HFFc6 (cell line): ENCODE results near the gene PTGDS. TPM values are rescaled to one million over a fixed set of nuclear protein-coding genes. Genes with fewer than 3 reads are reported as not detected.
"Not testable (repeated sequence)": the region's sequence is repeated elsewhere in the genome, so short reads cannot be mapped to it uniquely, and the experiment has no call there.

Experiments used
- DNase-seq: peaks from one replicate; pipeline ENCODE4 v3.0.0-alpha.2; 2018
- H3K27ac Mint-ChIP-seq: 2 replicates; pipeline ENCODE4 v1.8.0; 2020; ENCODE audit warnings: mild to moderate bottlenecking, mixed read lengths
- H3K27me3 Mint-ChIP-seq: 2 replicates; pipeline ENCODE4 v1.8.0; 2021; ENCODE audit warnings: mild to moderate bottlenecking, moderate library complexity, mixed read lengths; ENCODE audit not compliant: insufficient read depth
- H3K36me3 Mint-ChIP-seq: 2 replicates; pipeline ENCODE4 v1.8.0; 2021; ENCODE audit warnings: low read depth, mixed read lengths
- H3K4me1 Mint-ChIP-seq: 2 replicates; pipeline ENCODE4 v1.8.0; 2020; ENCODE audit warnings: low read depth, mixed read lengths
- H3K4me3 Mint-ChIP-seq: 2 replicates; pipeline ENCODE4 v1.8.0; 2020; ENCODE audit warnings: mild to moderate bottlenecking, moderate library complexity, mixed read lengths
- H3K9me3 Mint-ChIP-seq: 2 replicates; pipeline ENCODE4 v1.8.0; 2020; ENCODE audit warnings: mild to moderate bottlenecking, mixed read lengths
- CTCF ChIP-seq: fragments of 200-600 bp; sonication (generic); IDR thresholded peaks from 2 replicates; pipeline ENCODE4 v1.5.0; 2021; ENCODE audit warnings: antibody characterized with exemption, mild to moderate bottlenecking
- total RNA-seq, 6 experiments: library from RNA; stranded (reverse); fragmentation: NEBNext Ultra II Directional; extraction: Animal tissue kit (Norgen Biotek cat#: 25700); gene quantifications; 2 replicates in 1 of 6; 3 replicates in 5 of 6; pipeline ENCODE4 v1.2.3, GENCODE V29; 2021

The PTGDS gene
- total RNA-seq, 6 experiments from 2014 or later, result not detected

- TF ChIP-seq CTCF, result no peak
- Mint-ChIP-seq H3K27ac (no peak overlapping the region), H3K4me3 (no peak overlapping the region), H3K36me3 (no peaks in the 10 kb centered on the region), H3K9me3 (no peaks in the 10 kb centered on the region; the same call in 1 of the 2 replicates), H3K27me3 (no peaks in the 10 kb centered on the region), H3K4me1 (peaks cover 23% of the 10 kb centered on the region)
- DNase-seq, result no peak
Measured at GRCh38 chr9:137001857-137002645, 24.7 kb downstream of the PTGDS start.

GRCh38 chr9:137002646-137003041 lies 25.3 kb downstream of the PTGDS start:
- H3K36me3 Mint-ChIP-seq, result no peaks in the 10 kb centered on the region
- H3K4me3 Mint-ChIP-seq, result no peak overlapping the region
- H3K9me3 Mint-ChIP-seq, result no peaks in the 10 kb centered on the region; the same call in 1 of the 2 replicates
- no peak overlapping the region for H3K27ac Mint-ChIP-seq
- H3K27me3 Mint-ChIP-seq, result no peaks in the 10 kb centered on the region
- TF ChIP-seq CTCF, result no peak
- no peak for DNase-seq
- H3K4me1 Mint-ChIP-seq, result peaks cover 20% of the 10 kb centered on the region

- H3K27me3 Mint-ChIP-seq, H3K4me3 Mint-ChIP-seq, DNase-seq, H3K9me3 Mint-ChIP-seq, H3K27ac Mint-ChIP-seq, H3K36me3 Mint-ChIP-seq: not testable (repeated sequence)
- peak; percentile 70 for TF ChIP-seq CTCF
- peaks cover 11% of the 10 kb centered on the region for H3K4me1 Mint-ChIP-seq
Measured at GRCh38 chr9:137004285-137004684, 27.0 kb downstream of the PTGDS start.

GRCh38 chr9:137006116-137007003 lies 29.1 kb downstream of the PTGDS start:
- H3K27me3 Mint-ChIP-seq, result no peaks in the 10 kb centered on the region
- H3K9me3 Mint-ChIP-seq, result no peaks in the 10 kb centered on the region; the same call in 1 of the 2 replicates
- TF ChIP-seq CTCF, result no peak
- no peak overlapping the region for H3K27ac Mint-ChIP-seq
- no peak overlapping the region for H3K4me3 Mint-ChIP-seq
- no peak for DNase-seq
- peaks cover 1% of the 10 kb centered on the region; the same call in 1 of the 2 replicates for H3K36me3 Mint-ChIP-seq
- H3K4me1 Mint-ChIP-seq, result no peaks in the 10 kb centered on the region

- no peak overlapping the region for H3K27ac Mint-ChIP-seq
Measured at GRCh38 chr9:137007108-137007815, 30.0 kb downstream of the PTGDS start.

More at GRCh38 chr9:137007108-137007815, 30.0 kb downstream of the PTGDS start:
- H3K27me3 Mint-ChIP-seq, result no peaks in the 10 kb centered on the region
- no peaks in the 10 kb centered on the region; the same call in 1 of the 2 replicates for H3K9me3 Mint-ChIP-seq
- no peak overlapping the region for H3K4me3 Mint-ChIP-seq
- no peaks in the 10 kb centered on the region for H3K4me1 Mint-ChIP-seq
- no peak for TF ChIP-seq CTCF
- peaks cover 7% of the 10 kb centered on the region; the same call in 1 of the 2 replicates for H3K36me3 Mint-ChIP-seq
- DNase-seq, result no peak
